ENCODE data around the gene EFNB2. TPM values are rescaled to one million over a fixed set of nuclear protein-coding genes. Genes with fewer than 3 reads are reported as not detected.

The EFNB2 gene
- total and polyA plus RNA-seq, 2 of the 13 experiments (the other 11 are each of a cell fraction or from before 2014, with no cell fraction given) = 0.11 to 0.20 TPM

DNA sequence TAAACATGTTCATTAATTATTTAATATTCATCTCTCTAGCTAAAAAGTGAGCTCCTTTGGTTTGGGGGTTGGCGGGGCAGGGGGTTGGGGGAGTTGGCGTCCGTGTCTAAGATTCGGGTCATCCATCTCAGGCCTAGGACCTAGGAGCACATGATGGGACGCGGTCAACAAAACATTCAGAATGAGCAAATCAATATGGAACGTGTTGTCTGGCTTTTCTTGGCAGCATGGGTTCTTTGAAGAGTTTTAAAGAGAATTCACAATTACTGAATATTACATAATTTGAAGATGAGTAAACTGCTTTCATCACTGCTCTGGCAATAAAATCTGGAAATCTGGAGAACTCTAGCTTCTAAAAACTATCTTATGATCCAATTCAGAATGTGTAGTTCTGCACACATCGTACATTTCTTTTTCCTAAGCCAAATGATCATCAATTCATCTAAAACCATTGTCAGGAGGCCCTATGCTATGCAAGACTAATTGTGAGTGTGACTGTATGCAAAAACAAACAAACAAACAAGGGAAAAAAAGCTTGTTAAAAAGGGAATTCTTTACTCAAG lies 37.9 kb upstream of the EFNB2 start:
- in situ Hi-C loops (cut with HindIII; ENCODE audit: extremely low pct_ligation_motif_present, low pct_unique_long_range_greater_than_20kb) (no loop called here), intact Hi-C loops (cut with micrococcal nuclease; ENCODE audit: unreplicated experiment) (no loop called here)
- no peak overlapping the region for H3K4me3 ChIP-seq (replicated peaks in 1 of 3; ENCODE audit: insufficient read depth in 1 of 3, low read depth in 2 of 3, low read length in 3 of 3)
- ATAC-seq (no peak), FAIRE-seq (no peak), DNase-seq (ENCODE audit: low spot score) (no peak)
- ChIA-PET POLR2A (no interaction called here), CTCF (ENCODE audit: low intra/inter-chr PET ratio, low total read pairs) (no interaction called here)
- no peaks in the 10 kb centered on the region for H4K20me1 ChIP-seq (ENCODE audit: insufficient read depth, low read length)
- no peak overlapping the region for H2AFZ ChIP-seq (ENCODE audit: low read length)
- no TSS peak for BruUV-seq (replicated peaks)
- no peak overlapping the region for H3K27ac ChIP-seq (ENCODE audit: extremely low read length, insufficient read depth, low read length)
- no peaks in the 10 kb centered on the region for H3K27me3 ChIP-seq (ENCODE audit: control insufficient read depth in 1 of 2, insufficient read depth in 2 of 2, low read length in 2 of 2)
- TF ChIP-seq HOMEZ (CRISPR knock-in tag; IDR thresholded peaks at IDR 0.05; ENCODE audit: low read depth) (no peak), HMG20B (CRISPR knock-in tag; conservative IDR thresholded peaks at IDR 0.05) (no peak), ZFP82 (CRISPR knock-in tag; IDR thresholded peaks at IDR 0.05; ENCODE audit: borderline replicate concordance) (no peak), NR2F6 (IDR thresholded peaks at IDR 0.05) (no peak), NR2F6 (CRISPR knock-in tag; IDR thresholded peaks at IDR 0.05) (no peak), REL (CRISPR knock-in tag; conservative IDR thresholded peaks at IDR 0.05) (no peak), SATB2 (CRISPR knock-in tag; IDR thresholded peaks at IDR 0.05) (no peak), PAX8 (CRISPR knock-in tag; IDR thresholded peaks at IDR 0.05; ENCODE audit: borderline replicate concordance) (no peak), ZBTB8A (CRISPR knock-in tag; IDR thresholded peaks at IDR 0.05; ENCODE audit: borderline replicate concordance, low read depth) (no peak), FOXP4 (CRISPR knock-in tag; IDR thresholded peaks at IDR 0.05) (no peak), MYPOP (CRISPR knock-in tag; IDR thresholded peaks at IDR 0.05) (no peak), ZZZ3 (CRISPR knock-in tag; IDR thresholded peaks at IDR 0.05; ENCODE audit: borderline replicate concordance) (no peak), ZNF383 (CRISPR knock-in tag; IDR thresholded peaks at IDR 0.05; ENCODE audit: borderline replicate concordance) (no peak)
- H3K9me3 ChIP-seq (ENCODE audit: low read length) = no peaks in the 10 kb centered on the region
- H3K36me3 ChIP-seq (replicated peaks in 1 of 2; ENCODE audit: control insufficient read depth in 1 of 2, insufficient read depth in 2 of 2, low read length in 2 of 2) = no peaks in the 10 kb centered on the region
- no peak overlapping the region for H3K4me2 ChIP-seq (ENCODE audit: low read depth, low read length)
- H3K79me2 ChIP-seq (ENCODE audit: insufficient read depth, low read length) = no peaks in the 10 kb centered on the region
- peaks cover 12% of the 10 kb centered on the region for H3K4me1 ChIP-seq (ENCODE audit: insufficient read depth, low read length)
- WGBS (ENCODE audit: low lambda C conversion rate) = 83% methylated on average over 8 of the region's 8 CpGs
- H3K9ac ChIP-seq (ENCODE audit: insufficient read depth, low read depth, low read length) = no peak overlapping the region
